OCI-LY7 (cell line): Measurements from ENCODE around the gene TCL1A. TPM values are rescaled to one million over a fixed set of nuclear protein-coding genes. Genes with fewer than 3 reads are reported as not detected.

Experiments
- BruUV-seq: library from RNA; stranded (reverse); fragments of 400-500 nt; replicated peaks from 2 replicates; lab custom pipeline; 2021; lab: Mats Ljungman, UMichigan
- CTCF ChIA-PET: fragments of 300-600 bp; sonication (Branson Sonifier 250); formaldehyde crosslinking; loops from one replicate; lab custom pipeline; 2022; ENCODE audit warnings: antibody characterized with exemption; ENCODE audit not compliant: unreplicated experiment; lab: Charles Lee
- POLR2A ChIA-PET: fragments of 300-600 bp; sonication (Branson Sonifier 250); formaldehyde crosslinking; loops from one replicate; lab custom pipeline; 2022; ENCODE audit warnings: antibody characterized with exemption; lab: Charles Lee
- DNase-seq: peaks from one replicate; pipeline ENCODE4 v3.0.0-alpha.2; 2015; ENCODE audit warnings: low spot score
- H2AFZ ChIP-seq: fragments of 200-600 bp; sonication (generic), shearing (Covaris generic); 2 replicates; pipeline ENCODE4 v1.6.1; 2014; ENCODE audit warnings: mild to moderate bottlenecking, antibody characterized with exemption, low read length, moderate library complexity
- H3K27ac ChIP-seq: fragments of 200-600 bp; sonication (generic); 2 replicates; pipeline ENCODE4 v1.5.1; 2014; ENCODE audit warnings: mixed run types, low read depth, mild to moderate bottlenecking, moderate library complexity, low read length, inconsistent platforms; ENCODE audit not compliant: poor library complexity, severe bottlenecking
- H3K36me3 ChIP-seq: fragments of 200-600 bp; sonication (generic); 2 replicates; pipeline ENCODE4 v1.6.1; 2014; ENCODE audit warnings: mild to moderate bottlenecking, antibody characterized with exemption, low read length, moderate library complexity, mixed read lengths; ENCODE audit not compliant: insufficient read depth
- H3K4me1 ChIP-seq: fragments of 200-600 bp; sonication (generic); 2 replicates; pipeline ENCODE4 v1.5.1; 2014; ENCODE audit warnings: mild to moderate bottlenecking, low read length; ENCODE audit not compliant: insufficient read depth, poor library complexity, severe bottlenecking
- H3K4me2 ChIP-seq: fragments of 200-600 bp; sonication (generic); 2 replicates; pipeline ENCODE4 v1.6.1; 2014; ENCODE audit warnings: mild to moderate bottlenecking, low read length
- H3K4me3 ChIP-seq: fragments of 200-600 bp; sonication (generic); 2 replicates; pipeline ENCODE4 v1.5.1; 2014; ENCODE audit warnings: mild to moderate bottlenecking, low read depth, low read length; ENCODE audit not compliant: poor library complexity, severe bottlenecking
- H3K79me2 ChIP-seq: fragments of 200-600 bp; sonication (generic); 2 replicates; pipeline ENCODE4 v1.6.1; 2016; ENCODE audit warnings: low read depth, mild to moderate bottlenecking, low read length, moderate library complexity, mixed read lengths; ENCODE audit not compliant: insufficient read depth
- H3K9me2 ChIP-seq: fragments of 200-600 bp; sonication (generic); 2 replicates; pipeline ENCODE4 v1.6.1; 2016; ENCODE audit warnings: mild to moderate bottlenecking, low read length, mixed read lengths; ENCODE audit not compliant: insufficient read depth
- H3K9me3 ChIP-seq: fragments of 200-600 bp; sonication (generic); 2 replicates; pipeline ENCODE4 v1.6.1; 2014; ENCODE audit warnings: mild to moderate bottlenecking, mixed run types, low read length, mixed read lengths
- H4K20me1 ChIP-seq: fragments of 200-600 bp; sonication (generic); 2 replicates; pipeline ENCODE4 v1.6.1; 2014; ENCODE audit warnings: mild to moderate bottlenecking, antibody characterized with exemption, low read length, moderate library complexity, mixed read lengths; ENCODE audit not compliant: insufficient read depth
- EZH2phosphoT487 ChIP-seq: fragments of 200-600 bp; sonication (generic); IDR thresholded peaks from 2 replicates; pipeline ENCODE4 v1.6.1; 2018; ENCODE audit warnings: low read depth, borderline replicate concordance, mild to moderate bottlenecking, mixed run types, antibody characterized with exemption, low read length, moderate library complexity, mixed read lengths
- intact Hi-C: fragments of 100-400 bp; cut with micrococcal nuclease; formaldehyde crosslinking; loops from one replicate; pipeline ENCODE4 v1.10.0; 2022; ENCODE audit not compliant: unreplicated experiment
- total RNA-seq, 2 experiments: library from RNA; depleted of rRNA in 1 of 2; stranded (reverse); fragments of >200 nt in 1 of 2; shearing (Covaris generic) in 1 of 2; gene quantifications; 2 replicates each; pipeline ENCODE4 v1.2.3, GENCODE V29; 2014 to 2022
- TF ChIP-seq, protein P1 (sequence below): fragments of 200-600 bp; sonication (generic); conservative IDR thresholded peaks from 2 replicates; pipeline ENCODE4 v1.5.1; 2014; ENCODE audit warnings: mild to moderate bottlenecking, antibody characterized with exemption, low read length, moderate library complexity, mixed read lengths

The TCL1A gene
- total RNA-seq, 2 experiments from 2014 or later: 574 to 1,441 TPM

DNA sequence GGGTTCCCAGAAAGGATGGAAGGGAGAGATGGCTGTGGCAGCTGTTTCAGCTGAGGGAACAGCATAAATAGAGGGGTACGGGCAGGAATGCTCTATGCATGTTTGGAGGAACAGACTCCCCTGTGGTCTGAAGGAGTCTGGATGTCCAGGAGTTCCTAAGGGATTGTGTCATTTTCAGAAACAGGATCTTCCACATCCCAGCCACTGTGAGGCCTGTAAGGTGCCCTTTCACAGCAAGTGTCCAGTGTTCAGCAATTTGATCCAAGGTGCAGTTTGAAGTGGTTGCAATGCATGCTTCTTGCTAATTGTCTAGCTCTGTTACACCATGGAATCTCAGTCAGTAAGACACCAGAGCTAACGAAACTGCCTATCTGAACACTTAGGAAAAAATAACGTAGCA is 46.7 kb upstream of the TCL1A start:
- no peak for TF ChIP-seq EZH2phosphoT487
- TF ChIP-seq, protein P1, sequence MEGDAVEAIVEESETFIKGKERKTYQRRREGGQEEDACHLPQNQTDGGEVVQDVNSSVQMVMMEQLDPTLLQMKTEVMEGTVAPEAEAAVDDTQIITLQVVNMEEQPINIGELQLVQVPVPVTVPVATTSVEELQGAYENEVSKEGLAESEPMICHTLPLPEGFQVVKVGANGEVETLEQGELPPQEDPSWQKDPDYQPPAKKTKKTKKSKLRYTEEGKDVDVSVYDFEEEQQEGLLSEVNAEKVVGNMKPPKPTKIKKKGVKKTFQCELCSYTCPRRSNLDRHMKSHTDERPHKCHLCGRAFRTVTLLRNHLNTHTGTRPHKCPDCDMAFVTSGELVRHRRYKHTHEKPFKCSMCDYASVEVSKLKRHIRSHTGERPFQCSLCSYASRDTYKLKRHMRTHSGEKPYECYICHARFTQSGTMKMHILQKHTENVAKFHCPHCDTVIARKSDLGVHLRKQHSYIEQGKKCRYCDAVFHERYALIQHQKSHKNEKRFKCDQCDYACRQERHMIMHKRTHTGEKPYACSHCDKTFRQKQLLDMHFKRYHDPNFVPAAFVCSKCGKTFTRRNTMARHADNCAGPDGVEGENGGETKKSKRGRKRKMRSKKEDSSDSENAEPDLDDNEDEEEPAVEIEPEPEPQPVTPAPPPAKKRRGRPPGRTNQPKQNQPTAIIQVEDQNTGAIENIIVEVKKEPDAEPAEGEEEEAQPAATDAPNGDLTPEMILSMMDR: no peak
- Histone ChIP-seq H3K79me2 (no peaks in the 10 kb centered on the region), H3K9me3 (no peaks in the 10 kb centered on the region), H3K9me2 (no peaks in the 10 kb centered on the region), H3K27ac (no peak overlapping the region), H2AFZ (no peak overlapping the region), H3K36me3 (no peaks in the 10 kb centered on the region), H3K4me1 (no peaks in the 10 kb centered on the region), H3K4me3 (no peak overlapping the region), H4K20me1 (no peaks in the 10 kb centered on the region), H3K4me2 (no peak overlapping the region)
- ChIA-PET CTCF (interaction anchor here (1.3 kb wide), 1 partner anchor 13 kb away, joined by 5 read pairs; no protein-coding TSS in a partner anchor), POLR2A (no interaction called here)
- no TSS peak for BruUV-seq
- DNase-seq: no peak
- intact Hi-C loops: no loop called here

- Histone ChIP-seq H3K4me3 (no peak overlapping the region), H3K9me2 (no peaks in the 10 kb centered on the region), H2AFZ (no peak overlapping the region), H3K36me3 (no peaks in the 10 kb centered on the region), H4K20me1 (no peaks in the 10 kb centered on the region), H3K9me3 (no peaks in the 10 kb centered on the region), H3K27ac (no peak overlapping the region), H3K4me2 (no peak overlapping the region), H3K79me2 (no peaks in the 10 kb centered on the region), H3K4me1 (no peaks in the 10 kb centered on the region)
- no TSS peak for BruUV-seq
- DNase-seq: no peak
- intact Hi-C loops: no loop called here
- no peak for TF ChIP-seq EZH2phosphoT487
- POLR2A ChIA-PET: no interaction called here
- CTCF ChIA-PET: interaction anchor here (1.3 kb wide), 1 partner anchor 14 kb away, joined by 5 read pairs; no protein-coding TSS in a partner anchor
Observed at GRCh38 chr14:95759941-95760340, 46.0 kb upstream of the TCL1A start.

GRCh38 chr14:95758331-95758730 is 44.4 kb upstream of the TCL1A start:
- CTCF ChIA-PET: no interaction called here
- no peak for DNase-seq
- Histone ChIP-seq H3K27ac (no peak overlapping the region), H3K9me3 (no peaks in the 10 kb centered on the region), H3K36me3 (no peaks in the 10 kb centered on the region), H4K20me1 (no peaks in the 10 kb centered on the region), H3K79me2 (no peaks in the 10 kb centered on the region), H3K4me2 (no peak overlapping the region), H2AFZ (no peak overlapping the region), H3K9me2 (no peaks in the 10 kb centered on the region), H3K4me3 (no peak overlapping the region), H3K4me1 (no peaks in the 10 kb centered on the region)
- BruUV-seq: no TSS peak
- POLR2A ChIA-PET: interaction anchor here (1.0 to 1.3 kb wide), 2 partner anchors 7 to 42 kb away, joined by 4 read pairs; no protein-coding TSS in a partner anchor
- TF ChIP-seq EZH2phosphoT487: no peak
- TF ChIP-seq, protein P1: no peak
- intact Hi-C loops: no loop called here
